ENCODE data around the gene UPB1. TPM values are rescaled to one million over a fixed set of nuclear protein-coding genes. Genes with fewer than 3 reads are reported as not detected.

Gene UPB1
- total and polyA plus RNA-seq, 2 experiments from 2014 or later = 0.13 TPM; not detected in 1

DNA sequence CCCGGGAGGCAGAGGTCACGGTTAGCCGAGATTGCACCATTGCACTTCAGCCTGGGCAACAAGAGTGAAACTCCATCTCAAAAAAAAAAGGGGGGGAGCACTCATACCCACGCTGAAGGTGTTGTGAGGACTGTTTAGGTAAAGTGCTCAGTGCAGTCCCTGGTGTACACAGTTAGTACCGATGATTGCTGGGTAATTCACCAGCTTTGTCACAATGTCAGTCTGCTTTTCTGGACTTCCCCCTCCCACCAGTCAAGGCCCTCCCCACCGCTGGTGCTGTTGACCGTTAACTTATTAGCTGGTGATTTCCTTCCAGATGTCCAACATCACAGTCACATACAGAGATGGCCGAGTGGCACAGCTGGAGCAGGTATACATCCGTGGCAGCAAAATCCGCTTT is 72.5 kb downstream of the UPB1 start:
- Histone ChIP-seq H3K4me3 (no peak overlapping the region), H3K36me3 (ENCODE audit: insufficient read depth) (peaks cover 39% of the 10 kb centered on the region), H3K9me2 (ENCODE audit: insufficient read depth) (no peaks in the 10 kb centered on the region), H3K79me2 (replicated peaks; ENCODE audit: insufficient read depth) (peaks cover 60% of the 10 kb centered on the region), H3K4me1 (ENCODE audit: insufficient read depth) (no peaks in the 10 kb centered on the region), H3K27ac (ENCODE audit: low read depth) (no peak overlapping the region), H4K20me1 (replicated peaks; ENCODE audit: insufficient read depth) (peaks cover 50% of the 10 kb centered on the region), H3K27me3 (ENCODE audit: insufficient read depth) (no peaks in the 10 kb centered on the region), H3F3A (replicated peaks; ENCODE audit: low read depth) (0 out of 2 replicates have a peak, but pooled peaks cover 6% of the 10 kb centered on the region), H2AFZ (no peak overlapping the region), H3K4me2 (no peak overlapping the region)
- Mint-ChIP-seq H3K27ac (no peak overlapping the region), H3K9me3 (no peaks in the 10 kb centered on the region), H3K4me1 (no peaks in the 10 kb centered on the region), H3K36me3 (ENCODE audit: low read depth) (peaks cover 67% of the 10 kb centered on the region), H3K4me3 (no peak overlapping the region), H3K27me3 (ENCODE audit: insufficient read depth, low read depth, poor library complexity) (peaks cover 2% of the 10 kb centered on the region)
- DNase-seq (ENCODE audit: low spot score) (no peak), ATAC-seq (no peak)
- no peak for TF ChIP-seq EZH2 (IDR thresholded peaks at IDR 0.05; ENCODE audit: low read depth, unreplicated experiment)
- TF ChIP-seq NANOG (IDR thresholded peaks at IDR 0.05; ENCODE audit: borderline replicate concordance) = no peak
- TF ChIP-seq STAT1 (IDR thresholded peaks at IDR 0.05; ENCODE audit: unreplicated experiment) = no peak
- no peak for TF ChIP-seq CREB1 (CRISPR knock-in tag; IDR thresholded peaks at IDR 0.05; ENCODE audit: low read depth)
- no peak for TF ChIP-seq JUNB (IDR thresholded peaks at IDR 0.05; ENCODE audit: unreplicated experiment)
- TF ChIP-seq ZNF331 (CRISPR knock-in tag; IDR thresholded peaks at IDR 0.05; ENCODE audit: low read depth) = no peak
- no peak for TF ChIP-seq POLR2AphosphoS5 (IDR thresholded peaks at IDR 0.05; ENCODE audit: low read depth)
- TF ChIP-seq, protein P1, sequence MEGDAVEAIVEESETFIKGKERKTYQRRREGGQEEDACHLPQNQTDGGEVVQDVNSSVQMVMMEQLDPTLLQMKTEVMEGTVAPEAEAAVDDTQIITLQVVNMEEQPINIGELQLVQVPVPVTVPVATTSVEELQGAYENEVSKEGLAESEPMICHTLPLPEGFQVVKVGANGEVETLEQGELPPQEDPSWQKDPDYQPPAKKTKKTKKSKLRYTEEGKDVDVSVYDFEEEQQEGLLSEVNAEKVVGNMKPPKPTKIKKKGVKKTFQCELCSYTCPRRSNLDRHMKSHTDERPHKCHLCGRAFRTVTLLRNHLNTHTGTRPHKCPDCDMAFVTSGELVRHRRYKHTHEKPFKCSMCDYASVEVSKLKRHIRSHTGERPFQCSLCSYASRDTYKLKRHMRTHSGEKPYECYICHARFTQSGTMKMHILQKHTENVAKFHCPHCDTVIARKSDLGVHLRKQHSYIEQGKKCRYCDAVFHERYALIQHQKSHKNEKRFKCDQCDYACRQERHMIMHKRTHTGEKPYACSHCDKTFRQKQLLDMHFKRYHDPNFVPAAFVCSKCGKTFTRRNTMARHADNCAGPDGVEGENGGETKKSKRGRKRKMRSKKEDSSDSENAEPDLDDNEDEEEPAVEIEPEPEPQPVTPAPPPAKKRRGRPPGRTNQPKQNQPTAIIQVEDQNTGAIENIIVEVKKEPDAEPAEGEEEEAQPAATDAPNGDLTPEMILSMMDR (conservative IDR thresholded peaks at IDR 0.05; ENCODE audit: low read depth in 2 of 2) = no peak
- TF ChIP-seq EZH2phosphoT487 (IDR thresholded peaks at IDR 0.05; ENCODE audit: unreplicated experiment) = no peak
- TF ChIP-seq, protein P2, sequence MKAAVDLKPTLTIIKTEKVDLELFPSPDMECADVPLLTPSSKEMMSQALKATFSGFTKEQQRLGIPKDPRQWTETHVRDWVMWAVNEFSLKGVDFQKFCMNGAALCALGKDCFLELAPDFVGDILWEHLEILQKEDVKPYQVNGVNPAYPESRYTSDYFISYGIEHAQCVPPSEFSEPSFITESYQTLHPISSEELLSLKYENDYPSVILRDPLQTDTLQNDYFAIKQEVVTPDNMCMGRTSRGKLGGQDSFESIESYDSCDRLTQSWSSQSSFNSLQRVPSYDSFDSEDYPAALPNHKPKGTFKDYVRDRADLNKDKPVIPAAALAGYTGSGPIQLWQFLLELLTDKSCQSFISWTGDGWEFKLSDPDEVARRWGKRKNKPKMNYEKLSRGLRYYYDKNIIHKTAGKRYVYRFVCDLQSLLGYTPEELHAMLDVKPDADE (IDR thresholded peaks at IDR 0.05) = no peak
- TF ChIP-seq ZNF114 (CRISPR knock-in tag; IDR thresholded peaks at IDR 0.05) = no peak
- TF ChIP-seq, protein P3, sequence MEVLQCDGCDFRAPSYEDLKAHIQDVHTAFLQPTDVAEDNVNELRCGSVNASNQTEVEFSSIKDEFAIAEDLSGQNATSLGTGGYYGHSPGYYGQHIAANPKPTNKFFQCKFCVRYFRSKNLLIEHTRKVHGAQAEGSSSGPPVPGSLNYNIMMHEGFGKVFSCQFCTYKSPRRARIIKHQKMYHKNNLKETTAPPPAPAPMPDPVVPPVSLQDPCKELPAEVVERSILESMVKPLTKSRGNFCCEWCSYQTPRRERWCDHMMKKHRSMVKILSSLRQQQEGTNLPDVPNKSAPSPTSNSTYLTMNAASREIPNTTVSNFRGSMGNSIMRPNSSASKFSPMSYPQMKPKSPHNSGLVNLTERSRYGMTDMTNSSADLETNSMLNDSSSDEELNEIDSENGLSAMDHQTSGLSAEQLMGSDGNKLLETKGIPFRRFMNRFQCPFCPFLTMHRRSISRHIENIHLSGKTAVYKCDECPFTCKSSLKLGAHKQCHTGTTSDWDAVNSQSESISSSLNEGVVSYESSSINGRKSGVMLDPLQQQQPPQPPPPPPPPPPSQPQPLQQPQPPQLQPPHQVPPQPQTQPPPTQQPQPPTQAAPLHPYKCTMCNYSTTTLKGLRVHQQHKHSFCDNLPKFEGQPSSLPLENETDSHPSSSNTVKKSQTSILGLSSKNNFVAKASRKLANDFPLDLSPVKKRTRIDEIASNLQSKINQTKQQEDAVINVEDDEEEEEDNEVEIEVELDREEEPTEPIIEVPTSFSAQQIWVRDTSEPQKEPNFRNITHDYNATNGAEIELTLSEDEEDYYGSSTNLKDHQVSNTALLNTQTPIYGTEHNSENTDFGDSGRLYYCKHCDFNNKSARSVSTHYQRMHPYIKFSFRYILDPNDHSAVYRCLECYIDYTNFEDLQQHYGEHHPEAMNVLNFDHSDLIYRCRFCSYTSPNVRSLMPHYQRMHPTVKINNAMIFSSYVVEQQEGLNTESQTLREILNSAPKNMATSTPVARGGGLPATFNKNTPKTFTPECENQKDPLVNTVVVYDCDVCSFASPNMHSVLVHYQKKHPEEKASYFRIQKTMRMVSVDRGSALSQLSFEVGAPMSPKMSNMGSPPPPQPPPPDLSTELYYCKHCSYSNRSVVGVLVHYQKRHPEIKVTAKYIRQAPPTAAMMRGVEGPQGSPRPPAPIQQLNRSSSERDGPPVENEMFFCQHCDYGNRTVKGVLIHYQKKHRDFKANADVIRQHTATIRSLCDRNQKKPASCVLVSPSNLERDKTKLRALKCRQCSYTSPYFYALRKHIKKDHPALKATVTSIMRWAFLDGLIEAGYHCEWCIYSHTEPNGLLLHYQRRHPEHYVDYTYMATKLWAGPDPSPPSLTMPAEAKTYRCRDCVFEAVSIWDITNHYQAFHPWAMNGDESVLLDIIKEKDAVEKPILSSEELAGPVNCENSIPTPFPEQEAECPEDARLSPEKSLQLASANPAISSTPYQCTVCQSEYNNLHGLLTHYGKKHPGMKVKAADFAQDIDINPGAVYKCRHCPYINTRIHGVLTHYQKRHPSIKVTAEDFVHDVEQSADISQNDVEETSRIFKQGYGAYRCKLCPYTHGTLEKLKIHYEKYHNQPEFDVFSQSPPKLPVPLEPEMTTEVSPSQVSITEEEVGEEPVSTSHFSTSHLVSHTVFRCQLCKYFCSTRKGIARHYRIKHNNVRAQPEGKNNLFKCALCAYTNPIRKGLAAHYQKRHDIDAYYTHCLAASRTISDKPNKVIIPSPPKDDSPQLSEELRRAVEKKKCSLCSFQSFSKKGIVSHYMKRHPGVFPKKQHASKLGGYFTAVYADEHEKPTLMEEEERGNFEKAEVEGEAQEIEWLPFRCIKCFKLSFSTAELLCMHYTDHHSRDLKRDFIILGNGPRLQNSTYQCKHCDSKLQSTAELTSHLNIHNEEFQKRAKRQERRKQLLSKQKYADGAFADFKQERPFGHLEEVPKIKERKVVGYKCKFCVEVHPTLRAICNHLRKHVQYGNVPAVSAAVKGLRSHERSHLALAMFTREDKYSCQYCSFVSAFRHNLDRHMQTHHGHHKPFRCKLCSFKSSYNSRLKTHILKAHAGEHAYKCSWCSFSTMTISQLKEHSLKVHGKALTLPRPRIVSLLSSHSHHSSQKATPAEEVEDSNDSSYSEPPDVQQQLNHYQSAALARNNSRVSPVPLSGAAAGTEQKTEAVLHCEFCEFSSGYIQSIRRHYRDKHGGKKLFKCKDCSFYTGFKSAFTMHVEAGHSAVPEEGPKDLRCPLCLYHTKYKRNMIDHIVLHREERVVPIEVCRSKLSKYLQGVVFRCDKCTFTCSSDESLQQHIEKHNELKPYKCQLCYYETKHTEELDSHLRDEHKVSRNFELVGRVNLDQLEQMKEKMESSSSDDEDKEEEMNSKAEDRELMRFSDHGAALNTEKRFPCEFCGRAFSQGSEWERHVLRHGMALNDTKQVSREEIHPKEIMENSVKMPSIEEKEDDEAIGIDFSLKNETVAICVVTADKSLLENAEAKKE (CRISPR knock-in tag; IDR thresholded peaks at IDR 0.05) = no peak
- TF ChIP-seq, protein P4, sequence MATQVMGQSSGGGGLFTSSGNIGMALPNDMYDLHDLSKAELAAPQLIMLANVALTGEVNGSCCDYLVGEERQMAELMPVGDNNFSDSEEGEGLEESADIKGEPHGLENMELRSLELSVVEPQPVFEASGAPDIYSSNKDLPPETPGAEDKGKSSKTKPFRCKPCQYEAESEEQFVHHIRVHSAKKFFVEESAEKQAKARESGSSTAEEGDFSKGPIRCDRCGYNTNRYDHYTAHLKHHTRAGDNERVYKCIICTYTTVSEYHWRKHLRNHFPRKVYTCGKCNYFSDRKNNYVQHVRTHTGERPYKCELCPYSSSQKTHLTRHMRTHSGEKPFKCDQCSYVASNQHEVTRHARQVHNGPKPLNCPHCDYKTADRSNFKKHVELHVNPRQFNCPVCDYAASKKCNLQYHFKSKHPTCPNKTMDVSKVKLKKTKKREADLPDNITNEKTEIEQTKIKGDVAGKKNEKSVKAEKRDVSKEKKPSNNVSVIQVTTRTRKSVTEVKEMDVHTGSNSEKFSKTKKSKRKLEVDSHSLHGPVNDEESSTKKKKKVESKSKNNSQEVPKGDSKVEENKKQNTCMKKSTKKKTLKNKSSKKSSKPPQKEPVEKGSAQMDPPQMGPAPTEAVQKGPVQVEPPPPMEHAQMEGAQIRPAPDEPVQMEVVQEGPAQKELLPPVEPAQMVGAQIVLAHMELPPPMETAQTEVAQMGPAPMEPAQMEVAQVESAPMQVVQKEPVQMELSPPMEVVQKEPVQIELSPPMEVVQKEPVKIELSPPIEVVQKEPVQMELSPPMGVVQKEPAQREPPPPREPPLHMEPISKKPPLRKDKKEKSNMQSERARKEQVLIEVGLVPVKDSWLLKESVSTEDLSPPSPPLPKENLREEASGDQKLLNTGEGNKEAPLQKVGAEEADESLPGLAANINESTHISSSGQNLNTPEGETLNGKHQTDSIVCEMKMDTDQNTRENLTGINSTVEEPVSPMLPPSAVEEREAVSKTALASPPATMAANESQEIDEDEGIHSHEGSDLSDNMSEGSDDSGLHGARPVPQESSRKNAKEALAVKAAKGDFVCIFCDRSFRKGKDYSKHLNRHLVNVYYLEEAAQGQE (IDR thresholded peaks at IDR 0.05; ENCODE audit: unreplicated experiment) = no peak
